ENCODE results near the gene ACSS1.
A peak's percentile ranks its signal among the peaks of the same experiment; 100 is the strongest.
"Not testable (repeated sequence)": the region's sequence is repeated elsewhere in the genome, so short reads cannot be mapped to it uniquely, and the experiment has no call there.

ACSS1 gene

GRCh38 chr20:25005661-25006060 lies 52.3 kb downstream of the ACSS1 start:
- Histone ChIP-seq H3K4me3 (ENCODE audit: low read depth, low read length) (no peak overlapping the region), H3K27me3 (replicated peaks) (no peaks in the 10 kb centered on the region), H3K36me3 (replicated peaks) (no peaks in the 10 kb centered on the region), H3K27ac (no peak overlapping the region)
- DNase-seq, result no peak
- in situ Hi-C loops (cut with HindIII; ENCODE audit: low pct_ligation_motif_present, low sequenced_read_pairs), result no loop called here
- TF ChIP-seq CTCF (IDR thresholded peaks at IDR 0.05; ENCODE audit: low read depth, low read length, missing control alignments), result no peak

GRCh38 chr20:25005220-25005619 lies 52.7 kb downstream of the ACSS1 start:
- H3K27me3 ChIP-seq (replicated peaks), result no peaks in the 10 kb centered on the region
- no peak overlapping the region for H3K4me3 ChIP-seq (ENCODE audit: low read depth, low read length)
- in situ Hi-C loops (cut with HindIII; ENCODE audit: low pct_ligation_motif_present, low sequenced_read_pairs), result no loop called here
- H3K27ac ChIP-seq, result no peak overlapping the region
- TF ChIP-seq CTCF (IDR thresholded peaks at IDR 0.05; ENCODE audit: low read depth, low read length, missing control alignments), result no peak
- no peaks in the 10 kb centered on the region for H3K36me3 ChIP-seq (replicated peaks)
- DNase-seq, result no peak

GRCh38 chr20:25003002-25003401 lies 54.9 kb downstream of the ACSS1 start:
- in situ Hi-C loops (cut with HindIII; ENCODE audit: low pct_ligation_motif_present, low sequenced_read_pairs), result no loop called here
- Histone ChIP-seq H3K27ac (no peak overlapping the region), H3K36me3 (replicated peaks) (no peaks in the 10 kb centered on the region), H3K27me3 (replicated peaks) (peaks cover 4% of the 10 kb centered on the region), H3K4me3 (ENCODE audit: low read depth, low read length) (no peak overlapping the region)
- no peak for DNase-seq
- no peak for TF ChIP-seq CTCF (IDR thresholded peaks at IDR 0.05; ENCODE audit: low read depth, low read length, missing control alignments)

DNA sequence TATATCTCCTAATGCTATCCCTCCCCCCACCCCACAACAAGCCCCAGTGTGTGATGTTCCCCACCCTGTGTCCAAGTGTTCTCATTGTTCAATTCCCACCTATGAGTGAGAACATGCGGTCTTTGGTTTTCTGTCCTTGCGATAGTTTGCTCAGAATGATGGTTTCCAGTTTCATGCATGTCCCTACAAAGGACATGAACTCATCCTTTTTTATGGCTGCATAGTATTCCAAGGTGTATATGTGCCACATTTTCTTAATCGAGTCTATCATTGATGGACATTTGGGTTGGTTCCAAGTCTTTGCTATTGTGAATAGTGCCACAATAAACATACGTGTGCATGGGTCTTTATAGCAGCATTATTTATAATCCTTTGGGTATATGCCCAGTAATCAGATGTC lies 56.6 kb downstream of the ACSS1 start:
- H3K27me3 ChIP-seq (replicated peaks); DNase-seq; H3K4me3 ChIP-seq (ENCODE audit: low read depth, low read length); H3K27ac ChIP-seq; in situ Hi-C loops (cut with HindIII; ENCODE audit: low pct_ligation_motif_present, low sequenced_read_pairs); H3K36me3 ChIP-seq (replicated peaks): not testable (repeated sequence)

- peak; percentile 4 for DNase-seq
- Histone ChIP-seq H3K4me3 (ENCODE audit: low read depth, low read length) (no peak overlapping the region), H3K27me3 (replicated peaks) (peaks cover 5% of the 10 kb centered on the region), H3K36me3 (replicated peaks) (no peaks in the 10 kb centered on the region), H3K27ac (no peak overlapping the region)
- TF ChIP-seq CTCF (IDR thresholded peaks at IDR 0.05; ENCODE audit: low read depth, low read length, missing control alignments), result peak; percentile 41
- in situ Hi-C loops (cut with HindIII; ENCODE audit: low pct_ligation_motif_present, low sequenced_read_pairs), result no loop called here
Measured at GRCh38 chr20:25000268-25000801, 57.6 kb downstream of the ACSS1 start.

DNA sequence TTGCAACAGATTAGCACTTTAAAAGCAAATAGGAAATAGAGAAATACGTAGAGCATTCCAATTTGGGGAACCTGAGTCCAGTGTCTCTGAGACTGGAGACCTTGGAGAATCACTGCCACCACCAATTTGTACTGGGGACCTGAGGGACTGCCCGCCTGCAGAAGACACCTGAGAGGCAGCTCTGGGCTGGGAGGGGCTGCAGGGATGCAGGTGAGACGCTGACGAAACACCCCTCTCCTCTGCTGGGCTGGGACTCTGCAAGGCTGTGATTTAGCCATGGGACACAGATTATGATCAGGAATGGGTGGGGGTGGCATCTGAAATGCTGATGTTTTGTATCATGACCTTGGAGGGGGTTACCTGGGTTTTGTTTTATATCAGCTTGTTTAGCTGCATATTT lies 58.4 kb downstream of the ACSS1 start:
- DNase-seq, result no peak
- H3K4me3 ChIP-seq (ENCODE audit: low read depth, low read length), result no peak overlapping the region
- H3K27ac ChIP-seq, result no peak overlapping the region
- no peak for TF ChIP-seq CTCF (IDR thresholded peaks at IDR 0.05; ENCODE audit: low read depth, low read length, missing control alignments)
- peaks cover 5% of the 10 kb centered on the region for H3K27me3 ChIP-seq (replicated peaks)
- in situ Hi-C loops (cut with HindIII; ENCODE audit: low pct_ligation_motif_present, low sequenced_read_pairs), result no loop called here
- H3K36me3 ChIP-seq (replicated peaks), result no peaks in the 10 kb centered on the region
